ENCODE measurements around the gene HOXC4.
"Not testable (repeated sequence)": the region's sequence is repeated elsewhere in the genome, so short reads cannot be mapped to it uniquely, and the experiment has no call there.

HOXC4 gene

GRCh38 chr12:54058128-54058768, 4.6 kb downstream of the HOXC4 start:
- FAIRE-seq: no peak

GRCh38 chr12:54059668-54060067, 6.0 kb downstream of the HOXC4 start:
- no peak for FAIRE-seq

GRCh38 chr12:54060174-54060974, 6.7 kb downstream of the HOXC4 start:
- no peak for FAIRE-seq

- FAIRE-seq: no peak
These were observed 7.5 kb downstream of the HOXC4 start for GRCh38 chr12:54060975-54061778.

- no peak for FAIRE-seq
These were observed 12.0 kb downstream of the HOXC4 start for GRCh38 chr12:54065677-54066076.

GRCh38 chr12:54066408-54066807, 12.8 kb downstream of the HOXC4 start:
- FAIRE-seq: no peak

GRCh38 chr12:54068418-54069070, 14.9 kb downstream of the HOXC4 start:
- FAIRE-seq: no peak

GRCh38 chr12:54071942-54072341, 18.3 kb downstream of the HOXC4 start:
- FAIRE-seq: no peak

- no peak for FAIRE-seq
These were observed 20.7 kb downstream of the HOXC4 start for GRCh38 chr12:54074308-54074707.

- no peak for FAIRE-seq
These were observed 21.8 kb downstream of the HOXC4 start for GRCh38 chr12:54075409-54075808.

GRCh38 chr12:54075974-54076373, 22.3 kb downstream of the HOXC4 start:
- no peak for FAIRE-seq

GRCh38 chr12:54077843-54078242, 24.2 kb downstream of the HOXC4 start:
- FAIRE-seq: not testable (repeated sequence)

- not testable (repeated sequence) for FAIRE-seq
These were observed 25.5 kb downstream of the HOXC4 start for GRCh38 chr12:54079115-54079514.

- FAIRE-seq: not testable (repeated sequence)
These were observed 26.6 kb downstream of the HOXC4 start for GRCh38 chr12:54080008-54080924.

- not testable (repeated sequence) for FAIRE-seq
These were observed 27.4 kb downstream of the HOXC4 start for GRCh38 chr12:54081053-54081514.

GRCh38 chr12:54081581-54082396, 28.2 kb downstream of the HOXC4 start:
- FAIRE-seq: not testable (repeated sequence)

GRCh38 chr12:54082397-54082892, 28.8 kb downstream of the HOXC4 start:
- FAIRE-seq: no peak

- FAIRE-seq: not testable (repeated sequence)
These were observed 34.4 kb downstream of the HOXC4 start for GRCh38 chr12:54088011-54088410.

GRCh38 chr12:54089465-54089864, 35.8 kb downstream of the HOXC4 start:
- FAIRE-seq: not testable (repeated sequence)

GRCh38 chr12:54090312-54090711, 36.7 kb downstream of the HOXC4 start:
- not testable (repeated sequence) for FAIRE-seq

- not testable (repeated sequence) for FAIRE-seq
These were observed 39.3 kb downstream of the HOXC4 start for GRCh38 chr12:54092943-54093342.
